Measurements from ENCODE around the gene KLHL17. TPM values are rescaled to one million over a fixed set of nuclear protein-coding genes. Genes with fewer than 3 reads are reported as not detected.
A peak's percentile ranks its signal among the peaks of the same experiment; 100 is the strongest.

Gene KLHL17
- total RNA-seq, 1 donor, result 5.0 TPM

DNA sequence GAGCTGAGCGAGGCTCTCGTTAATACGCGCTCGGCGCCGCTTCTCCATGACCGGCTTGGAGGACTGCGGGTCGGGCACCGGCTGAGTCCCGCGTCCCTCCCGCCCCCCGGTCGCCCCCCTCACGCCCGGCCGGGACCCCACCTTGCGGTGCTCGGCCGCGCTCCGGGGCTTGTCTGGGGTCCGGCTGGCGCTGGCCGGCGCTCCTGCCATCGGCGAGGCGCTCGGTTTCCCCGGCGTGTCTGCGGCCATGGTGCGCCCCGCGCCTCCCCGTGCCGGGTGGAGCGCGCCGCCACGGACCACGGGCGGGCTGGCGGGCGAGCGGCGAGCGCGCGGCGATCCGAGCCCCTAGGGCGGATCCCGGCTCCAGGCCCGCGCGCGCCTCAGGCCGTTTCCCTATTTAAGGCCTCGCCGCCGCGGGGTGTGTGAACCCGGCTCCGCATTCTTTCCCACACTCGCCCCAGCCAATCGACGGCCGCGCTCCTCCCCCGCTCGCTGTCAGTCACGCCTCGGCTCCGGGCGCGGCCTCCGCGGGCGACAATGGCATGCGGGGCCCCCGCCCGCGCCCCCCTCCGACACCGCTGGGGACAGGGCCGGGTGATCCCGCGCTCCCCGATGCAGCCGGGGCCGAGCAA is 39.5 kb downstream of the KLHL17 start, which contains the start of gene HES4:
Gene HES4 (minus strand): TSS at position 373 of the 632 bp plus-strand sequence. CDS start 124 bp downstream, at position 249.
- H3K4me3 ChIP-seq (ENCODE audit: low read depth, low read length), result peak within 1 kb of the TSS; percentile 58
- TF ChIP-seq, protein P1, sequence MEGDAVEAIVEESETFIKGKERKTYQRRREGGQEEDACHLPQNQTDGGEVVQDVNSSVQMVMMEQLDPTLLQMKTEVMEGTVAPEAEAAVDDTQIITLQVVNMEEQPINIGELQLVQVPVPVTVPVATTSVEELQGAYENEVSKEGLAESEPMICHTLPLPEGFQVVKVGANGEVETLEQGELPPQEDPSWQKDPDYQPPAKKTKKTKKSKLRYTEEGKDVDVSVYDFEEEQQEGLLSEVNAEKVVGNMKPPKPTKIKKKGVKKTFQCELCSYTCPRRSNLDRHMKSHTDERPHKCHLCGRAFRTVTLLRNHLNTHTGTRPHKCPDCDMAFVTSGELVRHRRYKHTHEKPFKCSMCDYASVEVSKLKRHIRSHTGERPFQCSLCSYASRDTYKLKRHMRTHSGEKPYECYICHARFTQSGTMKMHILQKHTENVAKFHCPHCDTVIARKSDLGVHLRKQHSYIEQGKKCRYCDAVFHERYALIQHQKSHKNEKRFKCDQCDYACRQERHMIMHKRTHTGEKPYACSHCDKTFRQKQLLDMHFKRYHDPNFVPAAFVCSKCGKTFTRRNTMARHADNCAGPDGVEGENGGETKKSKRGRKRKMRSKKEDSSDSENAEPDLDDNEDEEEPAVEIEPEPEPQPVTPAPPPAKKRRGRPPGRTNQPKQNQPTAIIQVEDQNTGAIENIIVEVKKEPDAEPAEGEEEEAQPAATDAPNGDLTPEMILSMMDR (IDR thresholded peaks at IDR 0.05; ENCODE audit: insufficient read depth, low read length), result no peak
- DNase-seq (ENCODE audit: low read depth), result peak; percentile 82

DNA sequence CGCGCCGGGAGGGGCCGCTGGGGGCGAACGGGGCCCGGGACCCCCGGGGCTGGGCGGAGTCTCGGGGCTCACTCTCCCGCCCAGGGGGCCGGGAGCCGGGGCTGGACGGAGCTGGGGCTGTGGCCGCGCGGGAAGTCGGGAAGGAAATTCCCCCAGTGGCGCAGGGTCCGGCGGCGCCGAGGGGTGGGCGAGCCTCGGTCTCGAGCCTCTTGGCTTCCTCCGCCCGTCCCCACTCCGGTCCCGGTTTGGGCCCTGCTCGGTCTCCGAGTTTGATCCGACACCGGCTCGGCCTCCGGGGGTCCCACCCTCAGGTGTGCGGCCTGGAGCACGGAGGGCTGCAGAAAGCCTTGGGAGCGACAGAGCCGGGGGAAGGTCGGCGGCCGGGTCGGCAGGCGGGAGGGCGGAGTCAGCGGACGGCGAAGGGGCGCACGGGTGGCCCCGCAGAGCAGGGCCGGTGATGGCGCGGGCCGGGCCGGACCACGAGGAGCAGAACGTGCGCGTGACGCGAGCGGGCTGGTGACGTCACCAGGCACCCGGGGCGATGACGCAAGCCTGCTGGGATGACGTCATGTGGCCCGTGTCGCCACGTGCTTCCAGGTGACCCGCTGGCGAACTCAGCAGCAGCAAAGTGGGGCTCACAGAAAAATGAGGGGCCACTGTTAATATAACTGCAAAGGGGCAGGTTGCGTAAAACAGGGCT is 40.1 kb downstream of the KLHL17 start:
- peak; percentile 69 for DNase-seq (ENCODE audit: low read depth)
- TF ChIP-seq, protein P1 (IDR thresholded peaks at IDR 0.05; ENCODE audit: insufficient read depth, low read length), result no peak
- peak overlapping the region; percentile 58 for H3K4me3 ChIP-seq (ENCODE audit: low read depth, low read length)

DNA sequence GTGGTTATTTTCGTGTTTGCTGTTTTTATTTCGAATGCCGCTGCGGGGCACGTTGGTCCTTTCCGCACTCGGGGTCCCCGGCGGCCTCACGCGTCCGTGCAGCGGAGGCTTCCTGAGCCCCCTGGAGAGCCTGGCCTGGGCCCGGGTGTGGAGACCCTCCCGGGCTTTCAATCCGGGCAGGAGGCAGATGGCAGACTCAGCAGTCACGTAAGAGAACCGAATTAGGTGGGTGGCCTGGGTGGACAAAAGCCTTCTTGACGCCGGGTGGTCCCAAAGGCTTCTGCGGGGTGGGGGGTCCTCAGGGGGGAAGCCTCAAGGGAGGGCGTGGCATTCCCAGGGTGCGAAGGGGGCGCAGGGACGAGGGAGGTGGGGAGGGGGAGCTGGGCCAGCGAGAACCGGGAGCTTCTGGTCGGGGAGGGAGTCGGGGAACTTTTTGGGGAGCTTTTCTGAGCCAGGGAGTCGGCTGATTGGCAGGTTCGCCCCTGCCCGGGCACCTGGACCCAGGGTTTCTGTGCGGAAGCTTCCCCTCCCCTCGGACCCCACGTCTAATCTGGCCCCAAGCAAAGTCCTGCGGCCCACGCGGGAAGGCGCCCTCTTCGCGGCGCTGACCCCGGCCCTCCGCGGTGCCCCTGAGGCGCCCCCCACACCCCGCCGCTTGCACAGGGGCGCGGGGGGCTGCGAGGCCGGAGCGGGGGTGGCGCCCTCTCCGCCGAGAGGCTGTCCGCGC is 40.8 kb downstream of the KLHL17 start:
- TF ChIP-seq, protein P1 (IDR thresholded peaks at IDR 0.05; ENCODE audit: insufficient read depth, low read length), result no peak
- H3K4me3 ChIP-seq (ENCODE audit: low read depth, low read length), result peak overlapping the region; percentile 31
- DNase-seq (ENCODE audit: low read depth), result no peak

DNA sequence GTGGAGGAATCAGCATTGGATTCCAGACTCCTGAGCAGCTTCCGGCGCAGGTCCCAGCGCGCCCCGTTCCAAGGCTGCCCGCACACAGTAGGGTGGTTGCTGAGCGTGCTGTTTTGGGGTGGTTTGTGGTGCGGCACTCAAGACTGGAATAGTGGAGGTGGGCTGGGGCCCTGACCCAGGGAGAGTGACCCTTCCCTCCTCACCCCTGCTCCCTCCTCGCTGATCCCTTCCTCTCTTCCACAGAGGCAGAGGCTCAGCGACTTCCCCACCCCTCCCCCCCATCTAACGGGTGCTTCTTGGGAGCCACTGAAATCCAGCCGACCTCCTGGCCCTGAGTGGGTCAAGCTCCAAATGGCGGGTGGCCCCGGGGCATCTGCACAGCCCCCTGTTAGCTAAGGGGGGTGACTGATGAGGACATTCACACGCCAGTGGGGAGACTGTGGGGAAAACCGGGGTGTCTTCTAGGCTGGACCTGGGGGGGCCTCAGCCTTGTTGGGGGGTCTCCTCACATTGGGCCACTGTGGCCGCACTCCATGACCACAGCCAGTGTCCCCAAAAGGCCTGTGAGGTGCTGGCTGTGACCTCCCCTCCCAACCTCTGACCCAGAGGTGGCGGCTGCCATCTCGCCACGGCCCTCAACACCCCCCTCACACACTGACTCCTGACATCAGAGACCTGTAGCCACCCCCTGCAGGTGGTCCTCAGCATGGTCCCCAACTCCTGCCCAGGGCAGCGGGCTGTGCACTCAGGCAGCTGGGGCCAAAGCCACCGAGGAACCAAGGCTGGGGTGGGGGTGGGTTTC is 43.4 kb downstream of the KLHL17 start:
- no peak overlapping the region for H3K4me3 ChIP-seq (ENCODE audit: low read depth, low read length)
- TF ChIP-seq, protein P1 (IDR thresholded peaks at IDR 0.05; ENCODE audit: insufficient read depth, low read length), result no peak
- no peak for DNase-seq (ENCODE audit: low read depth)

DNA sequence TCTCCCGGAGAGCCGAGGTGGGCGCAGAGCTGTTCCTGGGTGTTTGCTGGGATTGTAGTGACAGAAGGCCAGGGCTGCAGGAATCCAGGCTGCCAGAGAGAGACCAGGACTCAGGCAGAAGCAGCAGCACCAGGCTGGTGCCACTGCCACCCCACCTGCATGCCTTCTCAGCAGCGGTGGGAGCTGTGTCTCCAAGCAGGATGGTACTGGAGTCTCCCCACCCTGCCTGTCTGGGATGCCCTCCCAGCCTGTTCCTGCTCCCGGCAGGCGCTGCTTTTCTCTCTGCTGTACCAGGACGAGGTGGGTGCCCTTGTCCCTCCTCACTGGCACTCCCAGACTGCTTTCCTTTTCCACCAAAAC is 44.0 kb downstream of the KLHL17 start:
- no peak for DNase-seq (ENCODE audit: low read depth)
- H3K4me3 ChIP-seq (ENCODE audit: low read depth, low read length), result no peak overlapping the region

More for the DNA sequence above, 44.0 kb downstream of the KLHL17 start:
- TF ChIP-seq, protein P1 (IDR thresholded peaks at IDR 0.05; ENCODE audit: insufficient read depth, low read length), result no peak

Measured in fibroblast of the aortic adventitia (primary cell).